H9 (cell line): Measurements from ENCODE around the gene ELFN1. TPM values are rescaled to one million over a fixed set of nuclear protein-coding genes. Genes with fewer than 3 reads are reported as not detected.

Experiments used
- DNase-seq: peaks from one replicate; pipeline ENCODE4 v3.0.0-alpha.2; 2017
- H2AFZ ChIP-seq: one replicate; pipeline ENCODE4 v1.6.1; 2013; ENCODE audit warnings: mild to moderate bottlenecking, low read length, control low read depth, moderate library complexity
- H2AK5ac ChIP-seq: 2 replicates; pipeline ENCODE4 v1.6.1; 2013; ENCODE audit warnings: low read length, control low read depth, mixed read lengths; ENCODE audit not compliant: insufficient read length
- H2BK120ac ChIP-seq: one replicate; pipeline ENCODE4 v1.6.1; 2013; ENCODE audit warnings: low read depth, mild to moderate bottlenecking, low read length, control low read depth, inconsistent platforms; ENCODE audit not compliant: poor library complexity, severe bottlenecking
- H2BK12ac ChIP-seq: 2 replicates; pipeline ENCODE4 v1.6.1; 2013; ENCODE audit warnings: low read length, control low read depth, mixed read lengths, low read depth; ENCODE audit not compliant: insufficient read length
- H2BK15ac ChIP-seq: 2 replicates; pipeline ENCODE4 v1.6.1; 2013; ENCODE audit warnings: low read depth, low read length, control low read depth
- H2BK20ac ChIP-seq: one replicate; pipeline ENCODE4 v1.6.1; 2013; ENCODE audit warnings: low read depth, mild to moderate bottlenecking, low read length, control low read depth, inconsistent platforms; ENCODE audit not compliant: poor library complexity, severe bottlenecking
- H2BK5ac ChIP-seq: 2 replicates; pipeline ENCODE4 v1.6.1; 2013; ENCODE audit warnings: low read length, control low read depth, mixed read lengths; ENCODE audit not compliant: insufficient read length
- H3K14ac ChIP-seq: 2 replicates; pipeline ENCODE4 v1.6.1; 2013; ENCODE audit warnings: low read length, control low read depth; ENCODE audit not compliant: insufficient read depth
- H3K18ac ChIP-seq: 2 replicates; pipeline ENCODE4 v1.6.1; 2013; ENCODE audit warnings: low read depth, mild to moderate bottlenecking, mixed read lengths, low read length, control low read depth; ENCODE audit not compliant: insufficient read length
- H3K23ac ChIP-seq: 2 replicates; pipeline ENCODE4 v1.6.1; 2013; ENCODE audit warnings: low read length, control low read depth, mixed read lengths, low read depth; ENCODE audit not compliant: insufficient read length
- H3K23me2 ChIP-seq: 2 replicates; pipeline ENCODE4 v1.6.1; 2013; ENCODE audit warnings: low read depth, mild to moderate bottlenecking, mixed read lengths, low read length, control low read depth; ENCODE audit not compliant: insufficient read length, poor library complexity, severe bottlenecking
- H3K27ac ChIP-seq: 2 replicates; pipeline ENCODE4 v1.5.1; 2013; ENCODE audit warnings: low read length, control low read depth, mixed read lengths, low read depth; ENCODE audit not compliant: insufficient read length
- H3K27me3 ChIP-seq: 2 replicates; pipeline ENCODE4 v1.6.1; 2013; ENCODE audit warnings: low read length, control low read depth, inconsistent platforms; ENCODE audit not compliant: insufficient read depth
- H3K4ac ChIP-seq: 2 replicates; pipeline ENCODE4 v1.6.1; 2013; ENCODE audit warnings: low read depth, mild to moderate bottlenecking, control low read depth, inconsistent platforms, low read length, moderate library complexity
- H3K4me1 ChIP-seq: 2 replicates; pipeline ENCODE4 v1.6.1; 2013; ENCODE audit warnings: low read length, control low read depth, inconsistent platforms; ENCODE audit not compliant: insufficient read depth
- H3K4me2 ChIP-seq: 2 replicates; pipeline ENCODE4 v1.6.1; 2013; ENCODE audit warnings: low read length, control low read depth, mixed read lengths; ENCODE audit not compliant: insufficient read length, insufficient read depth
- H3K56ac ChIP-seq: 2 replicates; pipeline ENCODE4 v1.6.1; 2013; ENCODE audit warnings: low read depth, mild to moderate bottlenecking, mixed read lengths, low read length, control low read depth; ENCODE audit not compliant: insufficient read length
- H3K79me1 ChIP-seq: 2 replicates; pipeline ENCODE4 v1.6.1; 2013; ENCODE audit warnings: low read depth, mild to moderate bottlenecking, moderate library complexity, low read length, control low read depth, inconsistent platforms; ENCODE audit not compliant: insufficient read depth, poor library complexity, severe bottlenecking
- H3K79me2 ChIP-seq: 2 replicates; pipeline ENCODE4 v1.6.1; 2013; ENCODE audit warnings: low read length, control low read depth, inconsistent platforms; ENCODE audit not compliant: insufficient read depth
- H3K9ac ChIP-seq: 2 replicates; pipeline ENCODE4 v1.6.1; 2013; ENCODE audit warnings: low read length, control low read depth, mixed read lengths; ENCODE audit not compliant: insufficient read length; ENCODE audit errors: extremely low read depth
- H3K9me3 ChIP-seq: one replicate; pipeline ENCODE4 v1.6.1; 2013; ENCODE audit warnings: low read depth, low read length, inconsistent platforms; ENCODE audit not compliant: control insufficient read depth
- H3T11ph ChIP-seq: one replicate; pipeline ENCODE4 v1.6.1; 2013; ENCODE audit warnings: mild to moderate bottlenecking, low read length, control low read depth, inconsistent platforms
- H4K20me1 ChIP-seq: one replicate; pipeline ENCODE4 v1.6.1; 2013; ENCODE audit not compliant: control insufficient read depth, insufficient read length, insufficient read depth
- H4K5ac ChIP-seq: 2 replicates; pipeline ENCODE4 v1.6.1; 2013; ENCODE audit warnings: low read depth, mild to moderate bottlenecking, mixed read lengths, low read length, control low read depth; ENCODE audit not compliant: insufficient read length
- H4K8ac ChIP-seq: replicated peaks from 2 replicates; pipeline ENCODE4 v1.6.1; 2013; ENCODE audit warnings: low read length, control low read depth, mixed read lengths, low read depth; ENCODE audit not compliant: insufficient read length
- H4K91ac ChIP-seq: 2 replicates; pipeline ENCODE4 v1.6.1; 2013; ENCODE audit warnings: low read depth, mild to moderate bottlenecking, moderate library complexity, mixed read lengths, low read length, control low read depth; ENCODE audit not compliant: insufficient read length
- H3K27ac Mint-ChIP-seq, 3 experiments: 2 replicates in 2 of 3; 3 replicates in 1 of 3; pipeline ENCODE4 v1.8.0; 2020 to 2021; ENCODE audit warnings: mixed read lengths in 3 of 3, mild to moderate bottlenecking in 1 of 3, moderate library complexity in 1 of 3
- H3K27me3 Mint-ChIP-seq: 2 replicates; pipeline ENCODE4 v1.8.0; 2021; ENCODE audit warnings: low read depth, mild to moderate bottlenecking, moderate library complexity, mixed read lengths
- H3K36me3 Mint-ChIP-seq, 3 experiments: 2 replicates in 2 of 3; 3 replicates in 1 of 3; pipeline ENCODE4 v1.8.0; 2020 to 2021; ENCODE audit warnings: low read depth in 3 of 3, mixed read lengths in 3 of 3; ENCODE audit not compliant: insufficient read depth in 1 of 3
- H3K4me1 Mint-ChIP-seq, 2 experiments: 2 replicates each; pipeline ENCODE4 v1.8.0; 2020; ENCODE audit warnings: mixed read lengths in 2 of 2
- H3K4me3 Mint-ChIP-seq, 2 experiments: 2 replicates in 1 of 2; 3 replicates in 1 of 2; pipeline ENCODE4 v1.8.0; 2020 to 2021; ENCODE audit warnings: mild to moderate bottlenecking in 2 of 2, mixed read lengths in 2 of 2, moderate library complexity in 1 of 2
- H3K9me3 Mint-ChIP-seq, 2 experiments: 2 replicates in 1 of 2; 3 replicates in 1 of 2; pipeline ENCODE4 v1.8.0; 2020; ENCODE audit warnings: mild to moderate bottlenecking in 2 of 2, mixed read lengths in 2 of 2, moderate library complexity in 1 of 2
- CTCF ChIP-seq: fragments of 200-600 bp; sonication (generic); conservative IDR thresholded peaks from 3 replicates; pipeline ENCODE4 v1.8.0; 2021; ENCODE audit warnings: antibody characterized with exemption, mild to moderate bottlenecking
- WGBS: extraction: QIAGEN DNeasy Blood & Tissue Kit; methylation state at CpG from one replicate; pipeline ENCODE4 v1.1.7; 2013; ENCODE audit warnings: missing lambda C conversion rate, low lambda C conversion rate, mixed read lengths; ENCODE audit not compliant: insufficient read length; ENCODE audit errors: extremely low coverage; 5-methylcytosine and 5-hydroxymethylcytosine counted together
- total RNA-seq: library from RNA; stranded (reverse); gene quantifications from 2 replicates; pipeline ENCODE4 v1.2.1, GENCODE V29; 2021

ELFN1 gene
- total RNA-seq, 1 experiment from 2014 or later = 3.7 TPM

- Histone ChIP-seq H3K9ac (no peak overlapping the region), H3K18ac (no peak overlapping the region), H2AK5ac (no peak overlapping the region), H3K14ac (no peak overlapping the region), H3K23me2 (no peaks in the 10 kb centered on the region), H3K23ac (no peak overlapping the region), H2BK20ac (no peak overlapping the region), H2BK5ac (no peak overlapping the region), H3T11ph (no peak overlapping the region), H2BK120ac (no peak overlapping the region), H3K4me2 (no peak overlapping the region), H4K20me1 (no peaks in the 10 kb centered on the region), H3K27ac (no peak overlapping the region), H2AFZ (no peak overlapping the region), H2BK12ac (no peak overlapping the region), H3K79me2 (no peaks in the 10 kb centered on the region), H3K4me1 (no peaks in the 10 kb centered on the region), H4K5ac (no peak overlapping the region), H3K56ac (no peak overlapping the region), H3K4ac (no peak overlapping the region), H4K91ac (no peak overlapping the region), H3K9me3 (peaks cover 5% of the 10 kb centered on the region), H3K79me1 (no peaks in the 10 kb centered on the region), H4K8ac (no peak overlapping the region), H3K27me3 (no peaks in the 10 kb centered on the region), H2BK15ac (no peak overlapping the region)
- no peak for DNase-seq
- H3K36me3 Mint-ChIP-seq = peaks cover 3 to 6% (median 3%) of the 10 kb centered on the region in 3 experiments; a peak in 3 of 7 replicates
- peaks cover 0 to 4% of the 10 kb centered on the region in 2 experiments; a peak in 1 of 4 replicates for H3K4me1 Mint-ChIP-seq
- peaks cover 27 to 35% of the 10 kb centered on the region in 2 experiments for H3K9me3 Mint-ChIP-seq
- no peak overlapping the region for H3K4me3 Mint-ChIP-seq
- H3K27me3 Mint-ChIP-seq = peaks cover 33% of the 10 kb centered on the region
- no peak for TF ChIP-seq CTCF
- no peak overlapping the region for H3K27ac Mint-ChIP-seq
- WGBS = no CpG with 5 or more reads among the region's 9 CpGs
Observed at GRCh38 chr7:1681581-1681980, 11.5 kb downstream of the ELFN1 start.
